WTC11 (cell line): Measurements from ENCODE around the gene SLC37A3.

Source experiments
- TF ChIP-seq, protein P1 (sequence below): sonication (generic); formaldehyde crosslinking; IDR thresholded peaks from 2 replicates; pipeline ENCODE4 v1.8.0; 2022; ENCODE audit warnings: mild to moderate bottlenecking, missing genetic modification reagents
- TF ChIP-seq, protein P2 (sequence below): fragments of 200-600 bp; IDR thresholded peaks from 2 replicates; pipeline ENCODE4 v1.8.0; 2022; ENCODE audit warnings: antibody characterized with exemption
- TF ChIP-seq, protein P3 (sequence below): sonication (generic); formaldehyde crosslinking; IDR thresholded peaks from 2 replicates; pipeline ENCODE4 v1.8.1; 2023; ENCODE audit warnings: mild to moderate bottlenecking, missing genetic modification reagents, moderate library complexity

DNA sequence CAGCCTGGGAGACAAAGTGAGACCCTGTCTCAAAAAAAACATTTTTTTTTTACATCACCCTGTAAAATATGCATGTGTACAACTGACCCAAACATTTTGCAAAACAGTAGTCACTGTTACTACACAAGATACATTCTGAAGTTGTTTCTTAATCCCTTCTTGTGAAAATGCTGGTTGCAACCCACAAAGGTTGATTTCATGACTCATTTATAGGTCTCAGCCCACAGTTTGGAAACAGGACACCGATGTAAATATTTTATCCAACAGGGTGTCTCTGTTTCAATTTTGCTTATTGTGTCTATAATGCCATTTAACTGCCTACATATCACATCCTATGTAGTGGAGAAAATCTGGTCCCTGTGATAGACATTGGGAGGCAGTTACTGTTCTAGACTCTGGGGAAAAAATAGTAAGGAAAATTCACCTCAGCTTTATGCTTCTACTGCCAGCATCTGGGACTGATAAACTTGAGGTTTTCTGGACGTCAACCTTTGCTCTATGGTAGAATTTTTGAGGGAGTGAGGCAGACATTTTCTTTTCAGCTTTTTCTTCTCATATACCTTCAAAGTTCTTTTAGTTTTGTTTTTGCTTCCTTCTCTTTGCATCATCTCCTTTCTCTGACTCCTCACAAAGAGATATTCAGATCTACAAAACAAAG lies 4.0 kb upstream of the SLC37A3 start:
- TF ChIP-seq, protein P1, sequence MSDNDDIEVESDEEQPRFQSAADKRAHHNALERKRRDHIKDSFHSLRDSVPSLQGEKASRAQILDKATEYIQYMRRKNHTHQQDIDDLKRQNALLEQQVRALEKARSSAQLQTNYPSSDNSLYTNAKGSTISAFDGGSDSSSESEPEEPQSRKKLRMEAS (CRISPR knock-in tag), result no peak
- TF ChIP-seq, protein P2, sequence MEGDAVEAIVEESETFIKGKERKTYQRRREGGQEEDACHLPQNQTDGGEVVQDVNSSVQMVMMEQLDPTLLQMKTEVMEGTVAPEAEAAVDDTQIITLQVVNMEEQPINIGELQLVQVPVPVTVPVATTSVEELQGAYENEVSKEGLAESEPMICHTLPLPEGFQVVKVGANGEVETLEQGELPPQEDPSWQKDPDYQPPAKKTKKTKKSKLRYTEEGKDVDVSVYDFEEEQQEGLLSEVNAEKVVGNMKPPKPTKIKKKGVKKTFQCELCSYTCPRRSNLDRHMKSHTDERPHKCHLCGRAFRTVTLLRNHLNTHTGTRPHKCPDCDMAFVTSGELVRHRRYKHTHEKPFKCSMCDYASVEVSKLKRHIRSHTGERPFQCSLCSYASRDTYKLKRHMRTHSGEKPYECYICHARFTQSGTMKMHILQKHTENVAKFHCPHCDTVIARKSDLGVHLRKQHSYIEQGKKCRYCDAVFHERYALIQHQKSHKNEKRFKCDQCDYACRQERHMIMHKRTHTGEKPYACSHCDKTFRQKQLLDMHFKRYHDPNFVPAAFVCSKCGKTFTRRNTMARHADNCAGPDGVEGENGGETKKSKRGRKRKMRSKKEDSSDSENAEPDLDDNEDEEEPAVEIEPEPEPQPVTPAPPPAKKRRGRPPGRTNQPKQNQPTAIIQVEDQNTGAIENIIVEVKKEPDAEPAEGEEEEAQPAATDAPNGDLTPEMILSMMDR, result no peak
- TF ChIP-seq, protein P3, sequence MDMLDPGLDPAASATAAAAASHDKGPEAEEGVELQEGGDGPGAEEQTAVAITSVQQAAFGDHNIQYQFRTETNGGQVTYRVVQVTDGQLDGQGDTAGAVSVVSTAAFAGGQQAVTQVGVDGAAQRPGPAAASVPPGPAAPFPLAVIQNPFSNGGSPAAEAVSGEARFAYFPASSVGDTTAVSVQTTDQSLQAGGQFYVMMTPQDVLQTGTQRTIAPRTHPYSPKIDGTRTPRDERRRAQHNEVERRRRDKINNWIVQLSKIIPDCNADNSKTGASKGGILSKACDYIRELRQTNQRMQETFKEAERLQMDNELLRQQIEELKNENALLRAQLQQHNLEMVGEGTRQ (CRISPR knock-in tag), result no peak
